HG02884 (cell line): ENCODE data around the gene SLC24A4.

Source experiments
- ATAC-seq: cut with Tn5 transposase; IDR thresholded peaks from one replicate; pipeline ENCODE4 v1.9.1; 2021; ENCODE audit warnings: mild to moderate bottlenecking, moderate library complexity; ENCODE audit not compliant: unreplicated experiment

Gene SLC24A4

GRCh38 chr14:92538412-92538985 is 215.5 kb downstream of the SLC24A4 start:
- peak; percentile 85 for ATAC-seq

DNA sequence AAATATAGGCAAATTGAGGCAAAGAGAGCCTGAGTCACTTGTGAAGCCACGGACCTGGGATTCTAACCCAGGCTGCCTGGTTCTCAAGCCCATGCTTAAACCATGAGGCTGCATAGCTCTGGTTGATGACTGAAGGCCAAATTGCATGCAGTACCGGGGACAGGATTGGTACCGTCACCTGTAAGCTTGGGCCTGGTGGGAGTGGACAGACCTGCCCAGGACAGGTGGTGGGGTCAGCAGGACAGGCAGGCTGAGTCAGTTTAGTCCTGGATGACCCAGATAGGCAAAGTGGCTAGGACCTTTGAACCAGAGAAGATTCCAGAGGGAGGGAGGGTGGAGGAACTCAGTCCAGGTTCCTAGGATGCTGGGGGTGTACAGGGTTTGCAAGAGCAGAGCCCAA is 216.5 kb downstream of the SLC24A4 start:
- ATAC-seq = no peak

- no peak for ATAC-seq
Observed at GRCh38 chr14:92539875-92540274, 216.9 kb downstream of the SLC24A4 start.

GRCh38 chr14:92540472-92541048 is 217.6 kb downstream of the SLC24A4 start:
- ATAC-seq = no peak

DNA sequence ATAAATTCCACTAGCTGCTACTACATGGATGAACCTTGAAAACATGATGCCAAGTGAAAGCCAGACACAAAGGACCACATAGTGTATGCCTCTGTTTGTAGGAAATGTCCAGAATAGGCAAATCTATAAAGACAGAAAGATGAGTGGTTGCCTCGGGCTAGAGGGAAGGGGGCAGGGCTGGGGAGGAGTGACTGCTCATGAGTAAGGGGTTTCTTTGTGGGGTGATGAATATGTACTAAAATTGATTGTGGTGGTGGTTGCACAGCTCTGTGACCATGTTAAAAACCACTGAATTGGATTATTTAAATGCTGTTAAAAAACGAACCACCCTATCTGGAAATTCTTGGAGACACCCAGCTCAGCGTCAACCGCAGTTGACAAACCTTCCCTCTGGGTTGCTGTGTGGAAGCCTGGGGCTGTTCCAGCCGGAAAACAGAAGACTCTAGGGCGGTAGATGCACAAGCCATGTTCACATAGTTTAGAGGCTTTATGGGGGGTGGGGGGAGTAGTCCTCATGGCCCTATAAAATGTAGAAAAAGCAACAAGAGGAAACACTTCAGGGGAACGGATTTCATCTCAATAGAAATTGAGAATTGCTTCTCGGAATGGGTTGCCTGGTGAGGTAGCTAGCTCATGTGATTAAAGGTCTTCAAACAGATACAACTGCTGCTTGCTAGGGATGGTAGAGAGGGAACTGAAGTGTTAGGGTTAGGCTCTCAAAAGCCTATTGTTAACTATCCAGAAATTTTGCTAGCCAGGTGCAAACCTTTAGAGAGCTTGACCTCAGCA is 220.0 kb downstream of the SLC24A4 start:
- no peak for ATAC-seq

- ATAC-seq = no peak
Observed at GRCh38 chr14:92544051-92544720, 221.2 kb downstream of the SLC24A4 start.

DNA sequence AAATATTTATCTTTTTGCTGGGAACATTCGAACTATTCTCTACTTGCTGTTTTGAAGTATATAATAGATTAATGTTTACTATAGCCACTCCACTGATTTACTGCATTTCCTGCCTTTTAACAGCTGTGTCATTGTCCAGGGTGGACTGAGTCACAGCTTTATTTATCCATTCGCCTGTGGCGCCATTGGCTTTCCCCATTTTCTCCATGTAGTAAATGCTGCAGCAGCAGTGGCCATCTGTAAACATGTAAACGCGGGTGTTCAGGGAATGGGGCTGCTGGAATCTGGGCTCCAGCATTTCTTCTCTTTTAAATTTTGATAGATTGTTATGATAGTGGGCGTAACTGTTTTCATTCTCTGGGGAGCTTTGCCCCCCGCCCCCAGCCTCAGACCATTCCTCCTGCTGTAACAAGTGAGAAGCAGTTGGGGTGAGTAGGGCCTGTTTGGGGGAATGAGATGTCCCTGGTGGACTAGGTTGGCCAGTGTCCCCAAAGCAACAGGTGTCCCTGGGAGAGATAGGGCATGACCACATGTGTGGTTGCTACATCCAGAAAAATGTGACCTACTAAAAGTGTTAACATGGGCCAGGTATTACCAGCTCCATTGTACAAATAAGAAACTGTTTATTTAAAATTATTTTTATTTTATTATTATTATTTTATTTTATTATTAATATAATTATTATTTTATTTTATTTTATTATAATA is 223.5 kb downstream of the SLC24A4 start:
- ATAC-seq = no peak

DNA sequence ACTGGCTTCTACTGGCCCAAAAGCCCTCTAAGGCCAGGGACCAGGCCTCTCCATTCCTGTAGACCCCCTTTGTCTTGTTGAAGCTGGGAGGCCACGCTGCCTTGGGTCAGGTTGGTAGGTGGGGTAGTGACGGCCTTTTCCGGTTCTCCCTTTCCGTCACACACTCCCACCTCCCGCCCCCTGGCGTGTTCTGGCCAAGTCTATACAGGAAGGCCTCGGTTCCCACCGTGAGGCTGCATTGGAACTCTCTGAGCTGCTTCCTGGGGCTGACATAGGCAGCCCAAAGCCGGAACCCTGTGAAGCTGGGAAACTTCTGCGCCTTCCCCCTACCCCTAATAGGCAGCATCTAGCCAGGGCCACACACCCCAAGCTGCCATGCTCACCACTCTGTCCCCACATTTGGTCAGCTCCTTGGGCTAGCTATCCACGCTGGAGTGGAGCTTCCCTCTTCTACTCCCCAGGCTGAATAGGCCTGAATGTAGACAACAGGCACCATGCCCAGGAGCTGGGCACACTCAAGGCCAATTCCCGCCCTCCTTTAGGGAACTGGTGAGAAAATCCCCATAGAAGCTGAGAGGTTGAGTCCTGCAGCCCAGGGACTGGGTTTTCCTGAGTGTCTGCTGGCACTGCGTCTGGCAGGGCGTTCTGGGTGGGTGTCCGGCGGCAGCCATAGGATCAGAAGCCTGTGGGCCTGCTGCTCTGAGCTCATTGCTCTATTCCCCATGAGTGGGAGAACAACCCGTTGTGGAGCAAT is 226.3 kb downstream of the SLC24A4 start:
- no peak for ATAC-seq

DNA sequence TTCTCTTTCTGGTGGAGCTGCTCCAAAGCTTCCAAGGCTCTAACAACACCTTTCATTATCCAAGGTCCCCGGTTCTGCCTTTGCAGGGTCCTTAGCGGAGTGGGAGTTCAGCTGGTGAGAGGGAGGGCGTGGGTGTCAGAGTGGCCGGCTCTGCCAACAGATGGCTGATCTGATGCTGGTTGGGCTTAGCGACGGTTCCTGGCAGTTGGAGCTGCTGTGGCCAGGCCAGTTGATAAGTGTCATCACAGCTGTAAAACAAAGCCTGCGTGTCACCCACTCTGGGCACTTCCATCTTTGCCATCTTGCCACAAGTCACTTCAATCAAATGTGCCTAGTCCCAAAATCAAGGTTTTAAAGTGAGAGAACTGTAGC is 226.9 kb downstream of the SLC24A4 start:
- ATAC-seq = no peak
